C4-2B (cell line): ENCODE measurements around the gene SH3RF3.

Experiments
- CTCF ChIP-seq: fragments of 450-650 bp; conservative IDR thresholded peaks from 2 replicates; pipeline ENCODE4 v1.5.1; 2017; ENCODE audit warnings: mild to moderate bottlenecking
- ZFX ChIP-seq: fragments of 450-650 bp; IDR thresholded peaks from 2 replicates; pipeline ENCODE4 v1.6.1; 2017

GRCh38 chr2:109182426-109182825, 53.4 kb downstream of the SH3RF3 start:
- TF ChIP-seq CTCF (no peak), ZFX (no peak)
